ENCODE measurements around the gene USP33. TPM values are rescaled to one million over a fixed set of nuclear protein-coding genes. Genes with fewer than 3 reads are reported as not detected.

USP33 gene
- total and polyA plus RNA-seq, 2 of the 13 experiments (the other 11 are each of a cell fraction or from before 2014, with no cell fraction given), result 32.0 to 49.1 TPM

GRCh38 chr1:77779529-77780281 lies 20.1 kb upstream of the USP33 start, which contains the start of gene MIGA1 (continued):
- TF ChIP-seq, protein P1, sequence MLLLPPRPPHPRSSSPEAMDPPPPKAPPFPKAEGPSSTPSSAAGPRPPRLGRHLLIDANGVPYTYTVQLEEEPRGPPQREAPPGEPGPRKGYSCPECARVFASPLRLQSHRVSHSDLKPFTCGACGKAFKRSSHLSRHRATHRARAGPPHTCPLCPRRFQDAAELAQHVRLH (CRISPR knock-in tag; IDR thresholded peaks at IDR 0.05; ENCODE audit: borderline replicate concordance, low read depth), result peak; percentile 50; the same call in 1 of the 2 replicates
- TF ChIP-seq ZNF564 (CRISPR knock-in tag; IDR thresholded peaks at IDR 0.05) (peak; percentile 50; the same call in 1 of the 2 replicates), NFYC (CRISPR knock-in tag; IDR thresholded peaks at IDR 0.05) (peak; percentile 53; the same call in 1 of the 2 replicates), LRRFIP1 (CRISPR knock-in tag; conservative IDR thresholded peaks at IDR 0.05) (no peak), ZNF646 (CRISPR knock-in tag; IDR thresholded peaks at IDR 0.05) (no peak), HDAC6 (IDR thresholded peaks at IDR 0.05; ENCODE audit: low read depth, low read length) (no peak), ZNF761 (CRISPR knock-in tag; conservative IDR thresholded peaks at IDR 0.05) (no peak), MED8 (CRISPR knock-in tag; IDR thresholded peaks at IDR 0.05; ENCODE audit: insufficient replicate concordance) (no peak), BCL6 (CRISPR knock-in tag; IDR thresholded peaks at IDR 0.05) (peak; percentile 32; the same call in 1 of the 2 replicates), HMGA1 (CRISPR knock-in tag; conservative IDR thresholded peaks at IDR 0.05) (no peak)
- TF ChIP-seq, protein P2, sequence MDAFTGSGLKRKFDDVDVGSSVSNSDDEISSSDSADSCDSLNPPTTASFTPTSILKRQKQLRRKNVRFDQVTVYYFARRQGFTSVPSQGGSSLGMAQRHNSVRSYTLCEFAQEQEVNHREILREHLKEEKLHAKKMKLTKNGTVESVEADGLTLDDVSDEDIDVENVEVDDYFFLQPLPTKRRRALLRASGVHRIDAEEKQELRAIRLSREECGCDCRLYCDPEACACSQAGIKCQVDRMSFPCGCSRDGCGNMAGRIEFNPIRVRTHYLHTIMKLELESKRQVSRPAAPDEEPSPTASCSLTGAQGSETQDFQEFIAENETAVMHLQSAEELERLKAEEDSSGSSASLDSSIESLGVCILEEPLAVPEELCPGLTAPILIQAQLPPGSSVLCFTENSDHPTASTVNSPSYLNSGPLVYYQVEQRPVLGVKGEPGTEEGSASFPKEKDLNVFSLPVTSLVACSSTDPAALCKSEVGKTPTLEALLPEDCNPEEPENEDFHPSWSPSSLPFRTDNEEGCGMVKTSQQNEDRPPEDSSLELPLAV (CRISPR knock-in tag; conservative IDR thresholded peaks at IDR 0.05; ENCODE audit: low read depth), result no peak
- TF ChIP-seq, protein P3, sequence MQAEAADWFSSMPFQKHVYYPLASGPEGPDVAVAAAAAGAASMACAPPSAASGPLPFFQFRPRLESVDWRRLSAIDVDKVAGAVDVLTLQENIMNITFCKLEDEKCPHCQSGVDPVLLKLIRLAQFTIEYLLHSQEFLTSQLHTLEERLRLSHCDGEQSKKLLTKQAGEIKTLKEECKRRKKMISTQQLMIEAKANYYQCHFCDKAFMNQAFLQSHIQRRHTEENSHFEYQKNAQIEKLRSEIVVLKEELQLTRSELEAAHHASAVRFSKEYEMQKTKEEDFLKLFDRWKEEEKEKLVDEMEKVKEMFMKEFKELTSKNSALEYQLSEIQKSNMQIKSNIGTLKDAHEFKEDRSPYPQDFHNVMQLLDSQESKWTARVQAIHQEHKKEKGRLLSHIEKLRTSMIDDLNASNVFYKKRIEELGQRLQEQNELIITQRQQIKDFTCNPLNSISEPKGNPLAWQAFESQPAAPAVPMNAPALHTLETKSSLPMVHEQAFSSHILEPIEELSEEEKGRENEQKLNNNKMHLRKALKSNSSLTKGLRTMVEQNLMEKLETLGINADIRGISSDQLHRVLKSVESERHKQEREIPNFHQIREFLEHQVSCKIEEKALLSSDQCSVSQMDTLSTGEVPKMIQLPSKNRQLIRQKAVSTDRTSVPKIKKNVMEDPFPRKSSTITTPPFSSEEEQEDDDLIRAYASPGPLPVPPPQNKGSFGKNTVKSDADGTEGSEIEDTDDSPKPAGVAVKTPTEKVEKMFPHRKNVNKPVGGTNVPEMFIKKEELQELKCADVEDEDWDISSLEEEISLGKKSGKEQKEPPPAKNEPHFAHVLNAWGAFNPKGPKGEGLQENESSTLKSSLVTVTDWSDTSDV (CRISPR knock-in tag; IDR thresholded peaks at IDR 0.05), result no peak
- TF ChIP-seq, protein P4, sequence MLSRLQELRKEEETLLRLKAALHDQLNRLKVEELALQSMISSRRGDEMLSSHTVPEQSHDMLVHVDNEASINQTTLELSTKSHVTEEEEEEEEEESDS (CRISPR knock-in tag; IDR thresholded peaks at IDR 0.05; ENCODE audit: borderline replicate concordance), result 0 out of 2 replicates have a peak, but pooled peaks have one; percentile 46
